ENCODE measurements around the gene FUBP3.

The FUBP3 gene

DNA sequence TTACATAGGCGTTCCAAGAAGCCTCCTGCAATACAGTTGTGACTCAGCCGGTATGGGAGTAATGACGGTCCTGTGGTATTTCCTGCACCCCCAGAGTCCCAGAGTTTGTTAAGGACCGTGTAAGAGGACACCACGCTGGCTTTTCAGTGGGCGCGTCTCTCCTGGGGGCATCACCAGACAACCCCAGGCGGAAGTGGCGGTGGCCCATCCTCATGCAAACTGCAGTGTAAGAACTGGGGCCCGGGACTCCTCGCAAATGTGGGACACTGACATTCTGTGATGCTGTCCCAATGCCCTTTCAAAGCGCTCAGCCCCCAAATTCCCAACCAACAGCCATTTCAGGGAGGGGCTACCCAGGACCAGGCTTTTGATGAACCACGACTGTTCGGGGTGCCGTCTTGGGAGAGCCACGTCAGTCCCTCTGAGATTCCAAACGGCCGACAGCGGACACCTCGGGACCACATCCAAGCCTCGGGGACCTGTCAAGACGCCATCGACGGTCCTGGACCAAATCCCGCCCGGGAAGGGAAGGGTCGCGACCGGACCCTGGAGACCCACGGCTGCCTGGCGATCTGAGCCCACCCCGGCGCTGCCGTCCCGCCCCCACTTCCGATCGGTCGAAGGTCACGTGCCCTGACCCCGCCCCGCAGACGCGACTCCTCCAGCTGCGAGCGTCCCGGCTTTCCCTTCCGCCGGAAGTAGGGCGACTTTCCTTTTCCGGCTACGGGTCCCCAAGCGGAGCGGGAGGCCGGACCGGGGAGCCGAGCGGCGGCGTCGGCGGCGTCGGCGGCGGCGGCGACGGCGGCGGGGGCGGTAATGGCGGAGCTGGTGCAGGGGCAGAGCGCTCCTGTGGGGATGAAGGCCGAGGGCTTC lies at the start of gene FUBP3:
FUBP3 (plus strand) TSS at position 713 of the 873 bp plus-strand sequence; CDS start at position 817, 104 bp downstream.
- peak; percentile 88 to 90 for DNase-seq (ENCODE audit: low read depth in 2 of 2)

DNA sequence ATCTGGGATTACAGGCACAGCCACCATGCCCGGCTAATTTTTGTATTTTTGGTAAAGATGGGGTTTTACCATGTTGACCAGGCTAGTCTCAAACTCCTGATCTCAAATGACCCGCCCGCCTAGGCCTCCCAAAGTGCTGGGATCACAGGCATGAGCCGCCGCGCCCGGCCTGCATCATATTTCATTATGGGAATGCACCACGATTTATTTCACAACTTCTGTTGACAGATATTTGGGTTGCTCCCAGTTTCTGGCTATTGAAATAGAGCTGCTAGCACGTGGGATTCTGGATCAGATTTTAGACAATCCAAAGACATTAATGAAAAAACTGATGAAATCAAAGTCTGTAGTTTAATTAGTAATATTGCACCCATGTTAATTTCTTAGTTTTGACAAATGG lies 48.4 kb upstream of the FUBP3 start:
- DNase-seq (ENCODE audit: low read depth in 2 of 2): no peak

DNA sequence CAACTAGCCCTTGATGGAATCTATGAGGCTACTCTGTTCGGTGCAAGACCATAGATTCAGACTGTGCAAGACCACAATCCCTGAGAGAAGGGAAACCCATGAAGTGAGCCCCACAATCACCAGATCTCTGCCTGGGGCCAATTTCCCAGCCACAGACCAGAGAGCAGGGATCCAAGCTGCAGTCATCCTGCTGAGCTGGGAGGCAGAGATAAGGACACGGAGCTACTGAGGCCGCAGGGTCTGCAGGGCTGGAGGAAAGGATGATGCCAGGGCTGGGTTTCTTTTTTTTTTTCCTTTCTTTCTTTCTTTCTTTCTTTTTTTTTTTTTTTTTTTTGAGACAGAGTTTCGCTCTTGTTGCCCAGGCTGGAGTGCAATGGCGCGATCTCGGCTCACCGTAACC lies 47.7 kb upstream of the FUBP3 start:
- no peak for DNase-seq (ENCODE audit: low read depth in 2 of 2)

DNA sequence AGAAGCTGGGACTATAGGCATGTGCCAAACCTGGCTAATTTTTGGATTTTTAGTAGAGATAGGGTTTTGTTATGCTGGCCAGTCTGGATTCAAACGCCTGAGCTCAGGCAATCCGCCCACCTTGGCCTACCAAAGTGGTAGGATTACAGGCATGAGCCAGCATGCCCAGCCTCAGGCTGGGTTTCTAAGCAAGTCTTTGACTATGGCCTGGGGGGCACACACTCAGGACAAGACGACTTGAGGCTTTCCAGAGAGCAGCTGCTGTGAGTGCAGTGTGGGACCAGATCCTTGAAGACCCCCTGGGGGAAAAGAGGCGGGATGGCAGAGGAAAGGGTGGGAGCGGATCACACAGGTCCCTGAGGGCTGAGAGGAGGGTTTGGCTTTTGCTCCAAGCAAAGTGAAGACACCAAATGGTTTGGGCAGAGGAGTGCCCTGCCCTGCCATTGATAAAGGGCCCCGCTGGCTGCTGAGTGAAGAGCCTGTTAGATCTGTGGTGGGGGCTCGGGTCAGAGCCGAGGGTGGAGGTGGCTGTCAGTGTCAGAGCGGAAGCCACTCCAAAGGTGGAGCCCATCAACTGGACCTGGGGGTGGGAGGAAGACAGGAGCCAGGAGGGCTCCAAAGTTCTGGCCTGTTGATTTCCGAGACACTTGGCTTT lies 46.8 kb upstream of the FUBP3 start:
- DNase-seq (ENCODE audit: low read depth in 2 of 2): no peak

- no peak for DNase-seq (ENCODE audit: low read depth in 2 of 2)
Measured at GRCh38 chr9:130535818-130536521, 43.4 kb upstream of the FUBP3 start.

DNA sequence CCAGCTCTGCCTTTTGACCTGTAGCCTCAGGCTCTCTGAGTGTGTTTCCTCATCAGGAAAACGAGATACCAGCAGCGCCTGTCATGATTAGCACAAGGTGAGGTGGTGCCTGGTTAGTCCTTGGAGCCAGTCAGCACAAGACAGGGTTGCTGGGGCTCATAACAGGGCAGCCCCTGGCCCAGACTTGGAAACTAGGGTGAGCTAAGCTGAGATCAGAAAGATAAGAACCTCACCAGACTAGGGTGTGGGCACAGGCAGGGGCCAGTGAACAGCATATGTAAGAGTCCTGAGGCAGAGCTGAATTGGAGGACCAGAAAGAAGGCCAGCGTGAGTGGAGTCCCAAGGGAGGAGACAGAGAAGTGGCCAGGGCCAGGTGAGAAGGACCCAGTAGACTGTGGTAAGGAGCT lies 42.7 kb upstream of the FUBP3 start:
- no peak for DNase-seq (ENCODE audit: low read depth in 2 of 2)

- DNase-seq (ENCODE audit: low read depth in 2 of 2): no peak
Measured at GRCh38 chr9:130537346-130538050, 41.9 kb upstream of the FUBP3 start.

DNA sequence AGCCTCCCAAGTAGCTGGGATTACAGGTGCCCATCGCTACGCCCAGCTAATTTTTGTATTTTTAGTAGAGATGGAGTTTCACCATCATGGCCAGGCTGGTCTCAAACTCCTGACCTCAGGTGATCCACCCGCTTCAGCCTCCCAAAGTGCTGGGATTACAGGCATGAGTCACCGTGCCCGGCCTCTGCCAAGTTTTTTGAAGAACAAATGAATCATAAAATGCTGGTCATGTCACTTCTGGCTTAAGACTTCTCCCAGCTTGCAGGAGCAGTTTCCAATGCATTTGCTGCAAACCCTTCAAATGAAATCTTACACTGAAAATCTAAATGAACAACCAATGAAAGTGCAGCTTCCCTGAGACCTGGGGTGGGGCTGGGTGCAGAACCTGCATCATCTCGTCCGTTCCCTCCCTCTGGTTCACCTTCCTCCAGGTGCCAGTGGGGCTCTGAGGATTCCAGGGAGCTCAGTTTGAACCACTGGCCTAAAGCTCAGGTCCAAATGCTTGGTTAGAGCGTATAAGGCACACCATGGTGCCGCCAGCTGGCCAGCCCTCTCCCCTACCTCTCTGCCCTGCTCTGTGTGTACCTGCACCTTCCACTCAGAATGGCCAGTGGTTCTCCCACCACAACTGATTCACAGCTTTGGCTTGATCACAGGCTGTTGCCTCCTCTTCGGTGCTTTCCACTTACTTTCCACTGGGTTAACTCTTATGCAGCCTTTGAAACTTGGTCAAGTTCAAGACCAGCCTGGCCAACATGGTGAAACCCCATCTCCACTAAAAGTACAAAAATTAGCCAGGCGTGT lies 39.8 kb upstream of the FUBP3 start:
- DNase-seq (ENCODE audit: low read depth in 2 of 2): no peak

GRCh38 chr9:130541533-130541932 lies 37.8 kb upstream of the FUBP3 start:
- no peak for DNase-seq (ENCODE audit: low read depth in 2 of 2)

DNA sequence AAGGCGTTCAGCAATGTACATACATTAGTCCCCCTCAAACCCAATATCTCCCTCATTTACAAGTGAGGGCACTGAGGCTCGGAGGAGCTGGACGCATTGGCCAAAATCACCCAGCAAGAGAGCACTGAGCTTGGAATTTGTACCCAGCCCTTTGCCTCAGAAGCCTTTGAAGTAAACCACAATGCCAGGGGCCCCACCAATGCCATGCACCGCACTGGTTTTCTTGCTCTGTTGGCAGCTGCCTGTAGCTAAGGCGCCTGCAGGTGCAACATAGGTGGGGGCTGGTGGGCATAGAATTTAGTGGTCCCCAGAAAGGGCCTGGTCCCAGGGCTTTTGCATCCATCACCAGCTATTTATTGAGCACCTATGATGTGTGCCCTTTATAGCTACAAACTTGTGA lies 37.3 kb upstream of the FUBP3 start:
- no peak for DNase-seq (ENCODE audit: low read depth in 2 of 2)

- no peak for DNase-seq (ENCODE audit: low read depth in 2 of 2)
Measured at GRCh38 chr9:130542457-130543228, 36.7 kb upstream of the FUBP3 start.

GRCh38 chr9:130543368-130543767 lies 36.0 kb upstream of the FUBP3 start:
- DNase-seq (ENCODE audit: low read depth in 2 of 2): no peak

DNA sequence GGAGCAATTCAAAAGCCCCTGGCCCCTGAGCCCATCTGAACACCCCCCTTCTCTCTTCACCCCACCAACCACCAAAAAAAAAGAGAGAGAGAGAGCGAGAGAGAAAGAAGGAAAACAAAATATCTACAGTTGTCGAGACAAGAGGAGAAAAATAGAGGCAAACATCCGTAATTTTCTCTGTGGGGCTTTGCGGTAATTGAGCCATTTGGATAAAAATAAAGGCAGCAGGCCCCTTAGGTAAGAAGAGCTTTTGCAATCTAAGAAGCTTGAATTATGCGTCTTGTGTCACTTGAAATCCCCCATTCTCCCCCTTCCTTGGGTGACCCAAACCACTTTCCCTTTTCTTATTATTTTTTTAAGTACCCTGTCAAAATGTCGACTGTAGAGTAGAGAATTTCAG lies 35.5 kb upstream of the FUBP3 start:
- DNase-seq (ENCODE audit: low read depth in 2 of 2): no peak

GRCh38 chr9:130544364-130544763 lies 35.0 kb upstream of the FUBP3 start:
- DNase-seq (ENCODE audit: low read depth in 2 of 2): no peak

GRCh38 chr9:130548103-130548502 lies 31.3 kb upstream of the FUBP3 start:
- no peak for DNase-seq (ENCODE audit: low read depth in 2 of 2)

DNA sequence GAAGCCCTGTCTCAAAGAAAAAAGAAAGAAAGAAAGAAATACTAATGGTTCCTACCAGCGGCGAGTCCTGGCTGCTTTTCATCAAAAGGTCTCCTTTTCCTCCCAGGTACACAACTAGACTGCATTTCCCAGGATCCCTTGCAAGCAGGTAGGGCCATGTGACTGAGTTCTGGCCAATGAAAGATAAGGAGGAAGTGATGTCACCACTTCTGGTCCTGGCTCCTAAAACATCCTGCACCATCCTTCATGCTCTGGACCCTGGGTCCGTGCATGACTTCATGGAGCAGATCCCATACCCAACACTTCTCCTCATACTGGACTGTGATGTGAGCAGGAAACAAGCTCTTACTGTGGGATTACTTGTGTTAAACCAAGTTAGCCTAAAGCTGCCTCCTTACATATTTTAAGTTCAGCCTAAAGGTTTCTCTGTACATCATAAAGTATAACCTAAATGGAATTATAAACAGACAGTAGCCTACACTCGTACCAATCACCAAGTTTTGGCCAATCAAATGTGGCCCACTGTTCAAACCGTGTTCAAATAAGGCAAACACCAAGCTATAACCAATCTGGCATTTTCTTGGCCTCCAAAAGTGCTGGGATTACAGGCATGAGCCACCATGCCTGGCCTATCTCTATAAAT lies 30.2 kb upstream of the FUBP3 start:
- DNase-seq (ENCODE audit: low read depth in 2 of 2): no peak

DNA sequence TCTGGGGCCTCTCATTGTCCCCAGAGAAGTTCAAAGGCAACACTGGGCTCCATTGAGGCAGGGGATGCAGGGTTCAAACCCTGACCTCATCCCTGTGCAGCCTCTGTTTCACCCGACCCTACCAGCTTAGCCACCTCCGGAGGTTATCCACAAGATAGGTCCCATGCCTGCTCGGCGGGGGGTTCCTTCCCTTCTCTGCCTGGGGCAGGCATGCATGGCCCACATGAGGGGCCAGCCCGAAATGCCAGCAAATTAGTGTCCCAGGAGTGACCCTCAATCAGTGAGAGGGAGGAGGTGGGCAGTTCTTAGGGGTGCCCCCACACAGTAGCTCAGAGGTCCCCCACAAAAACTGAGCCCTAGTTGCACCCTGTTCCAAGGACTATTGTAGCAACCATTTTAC lies 24.8 kb upstream of the FUBP3 start:
- DNase-seq (ENCODE audit: low read depth in 2 of 2): no peak

GRCh38 chr9:130555061-130555460 lies 24.3 kb upstream of the FUBP3 start:
- no peak for DNase-seq (ENCODE audit: low read depth in 2 of 2)

DNA sequence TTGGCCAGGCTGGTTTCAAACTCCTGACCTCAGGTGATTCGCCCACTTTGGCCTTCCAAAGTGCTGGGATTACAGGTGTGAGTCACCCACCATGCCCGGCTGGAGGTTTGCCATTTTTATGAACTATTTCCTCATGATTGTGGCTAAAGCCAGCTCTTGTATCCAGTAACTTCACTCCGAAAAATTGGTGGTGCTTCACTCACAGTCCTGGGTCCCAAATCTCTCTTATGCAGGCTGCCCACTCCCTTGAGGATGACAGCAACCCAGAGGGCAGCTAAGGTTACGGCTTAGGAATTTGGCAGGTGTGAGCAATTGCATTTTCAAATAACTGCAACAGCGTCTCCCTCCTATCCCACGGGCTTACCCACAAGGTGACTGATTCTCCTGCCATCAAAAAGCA lies 23.4 kb upstream of the FUBP3 start:
- DNase-seq (ENCODE audit: low read depth in 2 of 2): no peak
